Measurements from ENCODE around the gene COL4A1. TPM values are rescaled to one million over a fixed set of nuclear protein-coding genes. Genes with fewer than 3 reads are reported as not detected.

The COL4A1 gene
- total RNA-seq, 2 experiments from 2014 or later: 0.08 to 0.16 TPM

DNA sequence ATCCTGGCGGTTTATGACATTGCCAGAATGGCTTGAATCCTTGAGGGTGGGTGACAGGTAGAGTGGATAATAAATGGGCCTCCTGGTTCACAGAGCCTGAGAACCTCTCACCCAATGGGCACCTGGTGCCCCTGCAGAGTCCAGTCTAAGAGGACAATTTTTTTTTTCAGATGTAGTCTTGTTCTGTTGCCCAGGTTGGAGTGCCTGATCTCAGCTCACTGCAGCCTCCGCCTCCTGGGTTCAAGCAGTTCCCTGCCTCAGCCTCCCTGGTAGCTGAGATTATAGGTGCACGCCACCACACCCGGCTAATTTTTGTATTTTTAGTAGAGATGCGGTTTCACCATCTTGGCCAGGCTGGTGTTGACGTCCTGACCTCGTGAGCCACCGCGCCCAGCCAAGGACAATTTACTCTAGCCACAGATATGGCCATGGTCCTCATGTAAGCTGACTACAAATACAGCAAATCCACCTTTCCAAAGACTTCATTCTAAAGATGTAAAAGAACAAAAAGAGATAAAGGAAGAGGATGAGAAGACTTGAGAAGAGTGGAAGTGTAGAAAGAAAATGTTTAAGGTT is 33.1 kb upstream of the COL4A1 start:
- ChIA-PET POLR2A (interaction anchor here (0.9 to 1.0 kb wide), 3 partner anchors 11 to 375 kb away, joined by 3 to 4 read pairs (median 3); no protein-coding TSS in a partner anchor), CTCF (no interaction called here)
- Mint-ChIP-seq H3K9me3 (no peaks in the 10 kb centered on the region), H3K4me3 (peak overlapping the region; percentile 80), H3K36me3 (ENCODE audit: low read depth) (no peaks in the 10 kb centered on the region), H3K27me3 (peaks cover 4% of the 10 kb centered on the region), H3K27ac (peak overlapping the region; percentile 70), H3K4me1 (ENCODE audit: low read depth) (peaks cover 32% of the 10 kb centered on the region)
- Histone ChIP-seq H3K4me1 (ENCODE audit: insufficient read depth, low read length) (peaks cover 19% of the 10 kb centered on the region), H3K4me3 (ENCODE audit: low read length) (no peak overlapping the region), H3K27ac (ENCODE audit: low read depth in 1 of 2, low read length in 2 of 2) (no peak overlapping the region), H3K36me3 (ENCODE audit: insufficient read depth, low read length) (no peaks in the 10 kb centered on the region), H3K27me3 (ENCODE audit: control insufficient read depth in 1 of 2, insufficient read depth in 2 of 2, low read length in 2 of 2) (no peaks in the 10 kb centered on the region), H3K9me3 (ENCODE audit: control insufficient read depth in 1 of 2, insufficient read depth in 1 of 2, low read length in 2 of 2) (no peaks in the 10 kb centered on the region)
- TF ChIP-seq, protein P1, sequence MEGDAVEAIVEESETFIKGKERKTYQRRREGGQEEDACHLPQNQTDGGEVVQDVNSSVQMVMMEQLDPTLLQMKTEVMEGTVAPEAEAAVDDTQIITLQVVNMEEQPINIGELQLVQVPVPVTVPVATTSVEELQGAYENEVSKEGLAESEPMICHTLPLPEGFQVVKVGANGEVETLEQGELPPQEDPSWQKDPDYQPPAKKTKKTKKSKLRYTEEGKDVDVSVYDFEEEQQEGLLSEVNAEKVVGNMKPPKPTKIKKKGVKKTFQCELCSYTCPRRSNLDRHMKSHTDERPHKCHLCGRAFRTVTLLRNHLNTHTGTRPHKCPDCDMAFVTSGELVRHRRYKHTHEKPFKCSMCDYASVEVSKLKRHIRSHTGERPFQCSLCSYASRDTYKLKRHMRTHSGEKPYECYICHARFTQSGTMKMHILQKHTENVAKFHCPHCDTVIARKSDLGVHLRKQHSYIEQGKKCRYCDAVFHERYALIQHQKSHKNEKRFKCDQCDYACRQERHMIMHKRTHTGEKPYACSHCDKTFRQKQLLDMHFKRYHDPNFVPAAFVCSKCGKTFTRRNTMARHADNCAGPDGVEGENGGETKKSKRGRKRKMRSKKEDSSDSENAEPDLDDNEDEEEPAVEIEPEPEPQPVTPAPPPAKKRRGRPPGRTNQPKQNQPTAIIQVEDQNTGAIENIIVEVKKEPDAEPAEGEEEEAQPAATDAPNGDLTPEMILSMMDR (IDR thresholded peaks at IDR 0.05): no peak
- no peak for DNase-seq
- ATAC-seq (ENCODE audit: poor library complexity): no peak
- intact Hi-C loops (cut with DNase I, micrococcal nuclease): no loop called here

DNA sequence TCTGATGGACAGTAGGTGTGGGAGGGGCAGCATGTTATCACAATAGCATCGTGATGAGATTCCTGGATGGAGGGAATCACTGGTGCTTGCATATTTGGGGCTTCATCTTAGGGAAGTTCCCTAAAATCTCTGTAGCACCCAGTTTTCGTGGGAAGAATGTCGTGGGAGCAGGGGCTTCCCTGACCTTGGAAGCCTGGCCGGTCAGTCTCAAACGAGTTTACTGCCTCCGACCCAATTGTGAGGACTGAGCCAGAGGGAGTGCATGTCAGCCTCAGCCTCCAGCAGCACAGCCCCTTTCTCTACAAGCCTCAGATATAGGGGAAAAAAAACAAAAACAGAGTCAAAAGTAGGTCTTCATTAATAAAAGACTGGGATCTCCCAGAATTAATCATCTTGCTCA is 32.3 kb upstream of the COL4A1 start:
- POLR2A ChIA-PET: no interaction called here
- no peaks in the 10 kb centered on the region for H3K36me3 ChIP-seq (ENCODE audit: insufficient read depth, low read length)
- no peaks in the 10 kb centered on the region for H3K9me3 Mint-ChIP-seq
- peaks cover 12% of the 10 kb centered on the region for H3K27me3 Mint-ChIP-seq
- H3K4me3 Mint-ChIP-seq: no peak overlapping the region
- ATAC-seq (ENCODE audit: poor library complexity): no peak
- no peak overlapping the region for H3K4me3 ChIP-seq (ENCODE audit: low read length)
- peaks cover 32% of the 10 kb centered on the region for H3K4me1 Mint-ChIP-seq (ENCODE audit: low read depth)
- TF ChIP-seq, protein P1 (IDR thresholded peaks at IDR 0.05): no peak
- H3K36me3 Mint-ChIP-seq (ENCODE audit: low read depth): no peaks in the 10 kb centered on the region
- no peak overlapping the region for H3K27ac ChIP-seq (ENCODE audit: low read depth in 1 of 2, low read length in 2 of 2)
- DNase-seq: no peak
- CTCF ChIA-PET: no interaction called here
- no peaks in the 10 kb centered on the region for H3K27me3 ChIP-seq (ENCODE audit: control insufficient read depth in 1 of 2, insufficient read depth in 2 of 2, low read length in 2 of 2)
- intact Hi-C loops (cut with DNase I, micrococcal nuclease): no loop called here
- no peak overlapping the region for H3K27ac Mint-ChIP-seq
- H3K9me3 ChIP-seq (ENCODE audit: control insufficient read depth in 1 of 2, insufficient read depth in 1 of 2, low read length in 2 of 2): peaks cover 0 to 5% of the 10 kb centered on the region in 2 experiments
- peaks cover 19% of the 10 kb centered on the region for H3K4me1 ChIP-seq (ENCODE audit: insufficient read depth, low read length)

DNA sequence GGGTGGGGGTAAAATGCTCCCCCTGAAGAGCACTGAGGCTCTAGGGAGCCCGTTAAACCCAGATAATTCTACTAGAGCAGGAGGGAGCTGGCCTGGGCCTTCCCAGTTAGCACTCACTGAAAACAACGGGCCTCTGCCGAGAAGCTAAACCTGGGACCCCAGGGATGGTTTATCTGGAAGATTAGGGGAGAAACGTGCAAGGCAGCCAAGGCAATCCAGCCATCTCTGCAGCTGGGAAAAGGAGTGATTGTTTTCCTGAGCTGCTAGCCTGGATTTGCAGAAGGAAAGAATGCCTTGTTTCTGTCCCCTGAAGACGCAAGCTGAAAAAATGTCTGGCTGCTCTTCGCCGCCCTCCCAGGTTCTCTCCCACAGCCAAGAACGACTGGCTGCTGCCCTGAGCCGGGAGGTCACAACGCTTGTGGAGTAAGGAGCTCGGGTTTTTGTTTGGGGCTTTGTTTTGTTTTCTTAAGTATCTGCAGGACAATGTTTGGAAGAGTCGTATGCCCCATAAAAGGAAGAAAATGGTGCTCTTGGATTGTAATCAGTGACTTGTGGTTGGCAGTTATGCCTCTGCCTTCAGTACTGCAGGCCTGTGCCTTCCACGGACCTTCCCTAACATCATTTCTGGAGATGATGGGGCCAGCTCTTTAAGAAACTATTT is 31.6 kb upstream of the COL4A1 start:
- no peak for DNase-seq
- intact Hi-C loops (cut with DNase I, micrococcal nuclease): no loop called here
- Mint-ChIP-seq H3K4me1 (ENCODE audit: low read depth) (peaks cover 32% of the 10 kb centered on the region), H3K27ac (no peak overlapping the region), H3K9me3 (no peaks in the 10 kb centered on the region), H3K27me3 (peaks cover 13% of the 10 kb centered on the region), H3K4me3 (no peak overlapping the region), H3K36me3 (ENCODE audit: low read depth) (no peaks in the 10 kb centered on the region)
- CTCF ChIA-PET: no interaction called here
- ATAC-seq (ENCODE audit: poor library complexity): no peak
- Histone ChIP-seq H3K36me3 (ENCODE audit: insufficient read depth, low read length) (no peaks in the 10 kb centered on the region), H3K27ac (ENCODE audit: low read depth in 1 of 2, low read length in 2 of 2) (no peak overlapping the region), H3K9me3 (ENCODE audit: control insufficient read depth in 1 of 2, insufficient read depth in 1 of 2, low read length in 2 of 2) (peaks cover 0 to 8% of the 10 kb centered on the region in 2 experiments), H3K27me3 (ENCODE audit: control insufficient read depth in 1 of 2, insufficient read depth in 2 of 2, low read length in 2 of 2) (no peaks in the 10 kb centered on the region), H3K4me1 (ENCODE audit: insufficient read depth, low read length) (peaks cover 19% of the 10 kb centered on the region), H3K4me3 (ENCODE audit: low read length) (no peak overlapping the region)
- TF ChIP-seq, protein P1 (IDR thresholded peaks at IDR 0.05): no peak
- POLR2A ChIA-PET: no interaction called here

All from CD4-positive, alpha-beta T cell (primary cell).